ENCODE data around the gene SYCE3.

The SYCE3 gene

DNA sequence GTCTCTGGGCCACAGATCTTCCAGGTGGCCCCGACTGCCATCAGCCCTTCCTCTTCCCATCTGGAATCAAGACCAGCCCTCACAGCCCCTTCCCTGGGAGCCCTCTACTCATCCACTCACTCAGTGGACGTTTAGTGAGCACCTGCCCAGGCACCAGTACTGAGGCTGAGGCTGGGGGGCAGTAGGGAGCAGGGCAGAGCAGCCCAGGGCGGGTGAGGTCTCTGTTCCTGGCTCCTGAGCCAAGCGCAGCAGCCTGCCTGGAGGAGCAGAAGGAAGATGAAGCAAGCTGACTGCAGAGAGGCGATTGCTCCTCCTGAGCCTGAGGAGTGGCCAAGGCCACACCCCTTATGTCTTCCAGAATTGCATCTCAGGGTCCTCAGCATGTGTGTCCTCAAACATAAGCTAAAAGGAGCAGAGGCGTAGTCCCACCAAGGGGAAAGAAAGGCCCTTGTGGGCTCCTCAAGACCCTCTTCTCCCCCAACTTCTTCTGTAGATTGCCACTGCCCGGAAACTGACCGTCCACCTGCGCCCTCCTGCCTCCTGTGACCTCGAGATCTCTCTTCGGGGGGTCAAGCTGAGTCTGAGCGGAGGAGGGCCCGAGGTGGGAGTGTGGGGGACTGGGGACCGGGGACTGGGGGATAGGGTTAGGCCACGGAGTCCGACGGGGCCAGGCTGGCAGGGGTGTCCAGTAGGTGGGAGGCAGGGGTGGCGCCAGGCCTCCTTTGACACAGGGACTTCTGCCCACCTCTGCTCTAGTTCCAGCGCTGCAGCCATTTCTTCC is 43.6 kb upstream of the SYCE3 start:
- Histone ChIP-seq H3K36me3 (ENCODE audit: control insufficient read depth, insufficient read depth, low read length) (no peaks in the 10 kb centered on the region), H3K9me3 (ENCODE audit: control insufficient read depth, insufficient read depth, low read length) (no peaks in the 10 kb centered on the region), H3K27ac (ENCODE audit: low read depth, low read length) (no peak overlapping the region), H3K27me3 (ENCODE audit: control insufficient read depth, insufficient read depth, low read length) (peaks cover 61% of the 10 kb centered on the region), H3K9ac (ENCODE audit: low read depth, low read length) (no peak overlapping the region), H3K4me3 (ENCODE audit: low read depth, low read length) (no peak overlapping the region), H3K4me1 (ENCODE audit: control insufficient read depth, insufficient read depth, low read length) (no peaks in the 10 kb centered on the region)

DNA sequence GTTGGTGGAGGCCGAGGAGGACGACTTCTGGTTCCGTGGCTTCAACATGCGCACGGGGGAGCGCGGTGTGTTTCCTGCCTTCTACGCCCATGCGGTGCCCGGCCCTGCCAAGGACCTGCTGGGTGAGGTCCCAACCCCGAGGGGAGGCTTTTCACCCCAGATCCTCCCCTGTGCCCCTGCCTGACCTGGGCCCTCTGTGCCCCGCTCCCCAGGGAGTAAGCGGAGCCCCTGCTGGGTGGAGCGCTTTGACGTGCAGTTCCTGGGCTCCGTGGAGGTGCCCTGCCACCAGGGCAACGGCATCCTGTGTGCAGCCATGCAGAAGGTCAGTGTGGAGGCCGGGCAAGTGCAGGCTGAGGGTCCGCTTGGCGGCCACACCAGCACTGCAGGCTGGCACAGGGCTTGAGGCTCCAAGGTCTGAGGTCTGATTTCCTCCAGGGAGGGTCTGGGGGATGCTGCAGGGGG is 42.9 kb upstream of the SYCE3 start:
- H3K36me3 ChIP-seq (ENCODE audit: control insufficient read depth, insufficient read depth, low read length), result no peaks in the 10 kb centered on the region
- no peak overlapping the region for H3K4me3 ChIP-seq (ENCODE audit: low read depth, low read length)
- H3K4me1 ChIP-seq (ENCODE audit: control insufficient read depth, insufficient read depth, low read length), result no peaks in the 10 kb centered on the region
- no peaks in the 10 kb centered on the region for H3K9me3 ChIP-seq (ENCODE audit: control insufficient read depth, insufficient read depth, low read length)
- peaks cover 66% of the 10 kb centered on the region for H3K27me3 ChIP-seq (ENCODE audit: control insufficient read depth, insufficient read depth, low read length)
- H3K9ac ChIP-seq (ENCODE audit: low read depth, low read length), result no peak overlapping the region
- H3K27ac ChIP-seq (ENCODE audit: low read depth, low read length), result no peak overlapping the region

DNA sequence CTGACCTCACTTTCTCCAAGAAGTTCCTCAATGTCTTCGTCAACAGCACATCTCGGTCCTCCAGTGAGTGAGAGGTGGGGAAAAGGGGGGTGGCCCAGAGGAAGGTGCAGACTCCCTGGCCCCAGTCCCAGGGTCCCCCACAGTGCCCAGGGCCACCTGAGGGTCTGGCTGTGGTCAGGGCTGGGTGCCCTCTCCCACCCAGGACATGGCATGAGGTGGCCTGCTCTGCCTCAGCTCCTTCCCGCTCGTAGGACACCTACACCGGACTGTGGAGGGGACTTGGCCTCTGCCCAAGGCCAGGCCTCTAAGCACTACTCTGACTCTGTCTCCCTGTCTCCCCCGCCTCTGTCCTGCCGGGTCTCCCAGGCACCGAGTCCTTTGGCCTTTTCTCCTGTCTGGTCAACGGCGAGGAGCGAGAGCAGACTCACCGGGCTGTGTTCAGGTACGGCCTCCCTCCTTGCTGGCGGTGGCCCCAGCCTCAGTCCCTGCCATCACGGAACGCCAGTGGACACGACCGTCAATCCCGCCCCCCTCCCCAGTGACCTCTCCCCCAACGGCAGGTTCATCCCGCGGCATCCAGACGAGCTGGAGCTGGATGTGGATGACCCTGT is 42.4 kb upstream of the SYCE3 start:
- Histone ChIP-seq H3K9me3 (ENCODE audit: control insufficient read depth, insufficient read depth, low read length) (no peaks in the 10 kb centered on the region), H3K4me3 (ENCODE audit: low read depth, low read length) (no peak overlapping the region), H3K27ac (ENCODE audit: low read depth, low read length) (no peak overlapping the region), H3K9ac (ENCODE audit: low read depth, low read length) (no peak overlapping the region), H3K4me1 (ENCODE audit: control insufficient read depth, insufficient read depth, low read length) (no peaks in the 10 kb centered on the region), H3K27me3 (ENCODE audit: control insufficient read depth, insufficient read depth, low read length) (peaks cover 66% of the 10 kb centered on the region), H3K36me3 (ENCODE audit: control insufficient read depth, insufficient read depth, low read length) (no peaks in the 10 kb centered on the region)

DNA sequence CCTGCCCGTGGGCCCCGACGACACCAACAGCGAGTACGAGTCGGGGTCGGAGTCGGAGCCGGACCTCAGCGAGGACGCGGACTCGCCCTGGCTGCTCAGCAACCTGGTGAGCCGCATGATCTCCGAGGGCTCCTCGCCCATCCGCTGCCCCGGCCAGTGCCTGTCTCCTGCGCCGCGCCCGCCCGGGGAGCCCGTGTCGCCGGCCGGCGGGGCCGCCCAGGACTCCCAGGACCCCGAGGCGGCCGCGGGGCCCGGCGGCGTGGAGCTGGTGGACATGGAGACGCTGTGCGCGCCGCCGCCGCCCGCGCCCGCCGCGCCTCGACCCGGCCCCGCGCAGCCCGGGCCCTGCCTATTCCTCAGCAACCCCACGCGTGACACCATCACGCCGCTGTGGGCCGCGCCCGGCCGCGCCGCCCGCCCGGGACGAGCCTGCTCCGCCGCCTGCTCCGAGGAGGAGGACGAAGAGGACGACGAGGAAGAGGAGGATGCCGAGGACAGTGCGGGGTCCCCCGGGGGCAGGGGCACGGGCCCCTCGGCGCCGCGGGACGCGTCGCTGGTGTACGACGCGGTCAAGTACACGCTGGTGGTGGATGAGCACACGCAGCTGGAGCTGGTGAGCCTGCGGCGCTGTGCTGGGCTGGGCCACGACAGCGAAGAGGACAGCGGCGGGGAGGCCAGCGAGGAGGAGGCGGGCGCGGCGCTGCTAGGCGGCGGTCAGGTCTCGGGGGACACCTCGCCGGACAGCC is 41.7 kb upstream of the SYCE3 start:
- H3K27me3 ChIP-seq (ENCODE audit: control insufficient read depth, insufficient read depth, low read length), result peaks cover 73% of the 10 kb centered on the region
- H3K4me1 ChIP-seq (ENCODE audit: control insufficient read depth, insufficient read depth, low read length), result no peaks in the 10 kb centered on the region
- H3K4me3 ChIP-seq (ENCODE audit: low read depth, low read length), result peak overlapping the region; percentile 29; the same call in 1 of the 2 replicates
- no peaks in the 10 kb centered on the region for H3K36me3 ChIP-seq (ENCODE audit: control insufficient read depth, insufficient read depth, low read length)
- H3K27ac ChIP-seq (ENCODE audit: low read depth, low read length), result no peak overlapping the region
- H3K9me3 ChIP-seq (ENCODE audit: control insufficient read depth, insufficient read depth, low read length), result no peaks in the 10 kb centered on the region
- H3K9ac ChIP-seq (ENCODE audit: low read depth, low read length), result no peak overlapping the region

GRCh38 chr22:50603511-50604255 is 41.0 kb upstream of the SYCE3 start:
- no peaks in the 10 kb centered on the region for H3K36me3 ChIP-seq (ENCODE audit: control insufficient read depth, insufficient read depth, low read length)
- H3K4me1 ChIP-seq (ENCODE audit: control insufficient read depth, insufficient read depth, low read length), result no peaks in the 10 kb centered on the region
- no peak overlapping the region for H3K9ac ChIP-seq (ENCODE audit: low read depth, low read length)
- no peaks in the 10 kb centered on the region for H3K9me3 ChIP-seq (ENCODE audit: control insufficient read depth, insufficient read depth, low read length)
- peaks cover 80% of the 10 kb centered on the region for H3K27me3 ChIP-seq (ENCODE audit: control insufficient read depth, insufficient read depth, low read length)
- H3K27ac ChIP-seq (ENCODE audit: low read depth, low read length), result no peak overlapping the region
- peak overlapping the region; percentile 29; the same call in 1 of the 2 replicates for H3K4me3 ChIP-seq (ENCODE audit: low read depth, low read length)

GRCh38 chr22:50602338-50602700 is 39.6 kb upstream of the SYCE3 start:
- Histone ChIP-seq H3K9ac (ENCODE audit: low read depth, low read length) (no peak overlapping the region), H3K4me1 (ENCODE audit: control insufficient read depth, insufficient read depth, low read length) (no peaks in the 10 kb centered on the region), H3K4me3 (ENCODE audit: low read depth, low read length) (no peak overlapping the region), H3K27me3 (ENCODE audit: control insufficient read depth, insufficient read depth, low read length) (peaks cover 82% of the 10 kb centered on the region), H3K27ac (ENCODE audit: low read depth, low read length) (no peak overlapping the region), H3K9me3 (ENCODE audit: control insufficient read depth, insufficient read depth, low read length) (no peaks in the 10 kb centered on the region), H3K36me3 (ENCODE audit: control insufficient read depth, insufficient read depth, low read length) (no peaks in the 10 kb centered on the region)

DNA sequence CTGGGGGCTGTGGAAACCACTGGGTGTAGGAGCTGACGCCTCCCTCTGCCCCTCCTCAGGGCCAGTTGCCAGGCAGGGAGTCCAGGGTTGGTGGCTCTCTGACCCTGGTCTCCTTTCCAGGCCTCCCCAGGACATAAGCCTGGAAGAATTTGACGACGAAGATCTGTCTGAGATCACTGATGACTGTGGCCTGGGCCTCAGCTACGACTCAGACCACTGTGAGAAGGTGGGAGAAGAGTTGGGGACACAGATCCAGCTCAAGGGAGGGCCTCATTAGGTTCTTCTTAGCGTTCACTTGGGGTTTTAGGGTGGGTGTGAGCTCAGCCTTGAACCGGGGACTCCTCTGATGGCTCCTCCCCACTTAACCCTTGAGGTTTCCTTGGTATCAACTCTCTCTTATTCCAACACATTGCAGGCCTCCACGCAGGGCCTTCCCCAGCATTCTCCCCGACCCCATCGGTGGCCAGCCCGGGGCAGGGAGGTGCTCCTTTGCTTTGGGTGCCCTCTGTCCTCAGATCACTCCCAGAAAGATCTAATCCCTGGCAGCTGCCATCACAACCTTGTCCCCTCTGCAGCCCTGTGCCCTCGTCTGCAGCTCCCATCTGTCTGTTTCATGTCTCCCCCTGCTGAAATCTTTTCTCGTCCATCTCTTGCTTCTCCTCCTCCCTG is 39.1 kb upstream of the SYCE3 start:
- Histone ChIP-seq H3K27me3 (ENCODE audit: control insufficient read depth, insufficient read depth, low read length) (peaks cover 82% of the 10 kb centered on the region), H3K4me1 (ENCODE audit: control insufficient read depth, insufficient read depth, low read length) (no peaks in the 10 kb centered on the region), H3K36me3 (ENCODE audit: control insufficient read depth, insufficient read depth, low read length) (no peaks in the 10 kb centered on the region), H3K4me3 (ENCODE audit: low read depth, low read length) (no peak overlapping the region), H3K9ac (ENCODE audit: low read depth, low read length) (no peak overlapping the region), H3K9me3 (ENCODE audit: control insufficient read depth, insufficient read depth, low read length) (no peaks in the 10 kb centered on the region), H3K27ac (ENCODE audit: low read depth, low read length) (no peak overlapping the region)

DNA sequence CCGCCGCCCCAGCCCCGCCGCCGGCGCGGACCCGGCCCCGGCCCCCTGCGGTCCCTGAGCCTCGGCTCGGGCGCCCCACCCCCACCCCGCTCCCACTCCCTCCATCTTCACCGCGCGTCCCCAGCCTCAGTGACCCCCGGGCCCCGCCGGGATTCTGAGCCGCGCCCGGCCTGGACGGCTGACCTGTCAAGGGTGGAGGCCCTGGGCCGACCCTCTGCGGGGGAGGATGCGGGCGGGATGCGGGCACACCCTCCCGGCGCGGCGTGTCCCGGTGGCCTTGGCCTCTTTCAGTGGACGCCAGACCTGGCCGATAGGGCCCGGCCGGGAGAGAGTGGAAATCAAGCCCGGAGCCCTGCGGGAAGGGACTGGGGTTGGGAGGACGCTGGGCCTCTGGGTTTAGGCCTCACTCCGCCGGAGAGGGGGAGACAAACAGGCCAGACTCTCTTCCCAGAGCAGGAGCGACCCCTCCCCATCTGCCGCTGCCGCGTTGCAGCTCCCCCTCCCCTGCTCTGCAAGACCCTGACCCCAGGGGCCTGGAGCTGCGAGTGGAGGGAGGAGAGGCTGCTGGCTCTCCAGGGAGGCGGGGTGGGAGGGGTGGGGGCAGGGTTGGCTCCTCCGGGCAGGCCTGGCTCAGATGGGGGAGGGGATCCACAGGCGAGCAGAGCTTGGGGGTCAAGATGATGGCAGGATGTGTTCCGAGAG is 38.4 kb upstream of the SYCE3 start:
- H3K27me3 ChIP-seq (ENCODE audit: control insufficient read depth, insufficient read depth, low read length), result peaks cover 78% of the 10 kb centered on the region
- no peak overlapping the region for H3K27ac ChIP-seq (ENCODE audit: low read depth, low read length)
- H3K9ac ChIP-seq (ENCODE audit: low read depth, low read length), result no peak overlapping the region
- H3K36me3 ChIP-seq (ENCODE audit: control insufficient read depth, insufficient read depth, low read length), result no peaks in the 10 kb centered on the region
- no peaks in the 10 kb centered on the region for H3K4me1 ChIP-seq (ENCODE audit: control insufficient read depth, insufficient read depth, low read length)
- peak overlapping the region; percentile 43 for H3K4me3 ChIP-seq (ENCODE audit: low read depth, low read length)
- H3K9me3 ChIP-seq (ENCODE audit: control insufficient read depth, insufficient read depth, low read length), result no peaks in the 10 kb centered on the region

- Histone ChIP-seq H3K27ac (ENCODE audit: low read depth, low read length) (no peak within 1 kb of the TSS), H3K36me3 (ENCODE audit: control insufficient read depth, insufficient read depth, low read length) (no peaks in the 10 kb centered on the region), H3K4me1 (ENCODE audit: control insufficient read depth, insufficient read depth, low read length) (no peaks in the 10 kb centered on the region), H3K9ac (ENCODE audit: low read depth, low read length) (no peak within 1 kb of the TSS), H3K27me3 (ENCODE audit: control insufficient read depth, insufficient read depth, low read length) (peaks cover 74% of the 10 kb centered on the region), H3K9me3 (ENCODE audit: control insufficient read depth, insufficient read depth, low read length) (no peaks in the 10 kb centered on the region), H3K4me3 (ENCODE audit: low read depth, low read length) (peak within 1 kb of the TSS; percentile 43)
These were observed 37.8 kb upstream of the SYCE3 start, which contains the start of gene MAPK8IP2 for GRCh38 chr22:50600538-50600937. TSS of gene MAPK8IP2 (plus strand) at chr22:50600793. CDS start at chr22:50600819, 26 bp downstream.

Measured in HUES48 (cell line).